ENCODE data around the gene IPO4. TPM values are rescaled to one million over a fixed set of nuclear protein-coding genes. Genes with fewer than 3 reads are reported as not detected.

IPO4 gene
- polyA plus RNA-seq, 5 donors, result 20.2 to 37.0 (median 24.5) TPM

DNA sequence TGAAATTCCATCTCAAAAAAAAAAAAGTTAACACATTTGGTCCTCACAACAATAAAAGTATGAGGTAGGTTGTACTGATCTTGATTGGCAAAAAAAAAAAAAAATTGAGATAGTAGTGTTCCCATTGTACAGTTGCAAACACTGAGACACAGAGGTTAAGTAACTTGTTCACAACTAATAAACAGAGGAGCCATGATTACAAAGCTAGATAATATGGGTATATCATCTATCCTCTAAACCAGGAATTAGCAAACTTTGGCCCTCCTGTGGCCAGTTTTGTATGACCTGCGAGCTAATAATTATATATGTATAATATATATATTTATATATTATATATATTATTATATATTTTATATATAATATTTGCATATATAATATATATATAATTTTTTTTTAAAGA, 54.9 kb downstream of the IPO4 start:
- no peak for DNase-seq

DNA sequence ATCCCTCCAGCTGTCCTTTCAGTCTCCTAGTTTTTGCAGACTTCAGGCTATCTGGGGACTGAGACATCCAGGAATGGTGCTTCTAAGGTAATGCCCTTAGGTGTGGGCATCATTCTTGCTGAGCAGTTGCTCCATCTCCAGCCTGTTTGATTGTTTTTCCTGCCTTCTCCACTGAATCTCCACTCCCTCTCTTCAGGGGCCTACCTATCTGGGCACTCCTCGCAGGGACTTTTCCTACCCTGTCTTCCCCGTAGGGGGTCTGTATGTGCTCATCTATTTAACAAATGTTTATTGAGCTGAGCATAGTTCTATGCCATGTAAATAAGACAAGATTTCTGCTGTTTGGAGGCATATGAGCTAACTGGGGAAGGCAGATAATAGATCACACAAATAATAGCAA, 55.6 kb downstream of the IPO4 start:
- no peak for DNase-seq

DNA sequence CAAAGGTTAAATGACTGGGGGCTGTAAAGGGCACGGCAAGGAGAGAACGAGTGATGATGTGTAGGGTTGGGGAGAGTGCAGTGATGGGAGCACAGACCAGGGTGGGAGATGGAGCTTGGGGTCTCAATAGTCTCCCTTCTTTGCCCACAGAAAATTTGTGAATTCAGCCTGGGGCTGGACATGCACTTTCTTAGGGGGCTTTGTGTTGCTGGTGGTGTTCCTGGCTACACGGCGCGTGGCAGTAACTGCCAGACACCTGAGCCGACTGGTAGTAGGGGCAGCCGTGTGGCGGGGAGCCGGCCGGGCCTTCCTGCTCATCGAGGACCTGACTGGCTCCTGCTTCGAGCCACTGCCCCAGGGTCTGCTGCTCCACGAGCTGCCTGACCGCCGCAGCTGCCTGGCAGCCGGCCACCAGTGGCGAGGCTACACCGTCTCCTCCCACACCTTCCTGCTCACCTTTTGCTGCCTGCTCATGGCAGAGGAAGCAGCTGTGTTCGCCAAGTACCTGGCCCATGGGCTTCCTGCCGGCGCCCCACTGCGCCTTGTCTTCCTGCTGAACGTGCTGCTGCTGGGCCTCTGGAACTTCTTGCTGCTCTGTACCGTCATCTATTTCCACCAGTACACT, 56.4 kb downstream of the IPO4 start:
- no peak for DNase-seq

DNA sequence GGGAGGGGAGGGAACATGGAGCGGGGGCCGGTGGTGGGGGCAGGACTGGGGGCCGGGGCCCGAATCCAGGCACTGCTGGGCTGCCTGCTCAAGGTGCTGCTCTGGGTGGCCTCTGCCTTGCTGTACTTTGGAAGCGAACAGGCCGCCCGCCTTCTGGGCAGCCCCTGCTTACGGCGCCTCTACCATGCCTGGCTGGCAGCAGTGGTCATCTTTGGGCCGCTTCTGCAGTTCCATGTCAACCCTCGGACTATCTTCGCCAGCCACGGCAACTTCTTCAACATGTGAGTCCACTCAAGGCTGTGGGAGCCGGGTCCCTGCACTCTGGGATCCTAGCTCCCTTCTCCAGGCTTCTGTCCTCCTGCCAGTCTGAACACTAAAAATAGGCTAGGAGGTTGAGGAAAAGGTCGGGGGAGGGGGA, 57.1 kb downstream of the IPO4 start:
- no peak for DNase-seq

DNA sequence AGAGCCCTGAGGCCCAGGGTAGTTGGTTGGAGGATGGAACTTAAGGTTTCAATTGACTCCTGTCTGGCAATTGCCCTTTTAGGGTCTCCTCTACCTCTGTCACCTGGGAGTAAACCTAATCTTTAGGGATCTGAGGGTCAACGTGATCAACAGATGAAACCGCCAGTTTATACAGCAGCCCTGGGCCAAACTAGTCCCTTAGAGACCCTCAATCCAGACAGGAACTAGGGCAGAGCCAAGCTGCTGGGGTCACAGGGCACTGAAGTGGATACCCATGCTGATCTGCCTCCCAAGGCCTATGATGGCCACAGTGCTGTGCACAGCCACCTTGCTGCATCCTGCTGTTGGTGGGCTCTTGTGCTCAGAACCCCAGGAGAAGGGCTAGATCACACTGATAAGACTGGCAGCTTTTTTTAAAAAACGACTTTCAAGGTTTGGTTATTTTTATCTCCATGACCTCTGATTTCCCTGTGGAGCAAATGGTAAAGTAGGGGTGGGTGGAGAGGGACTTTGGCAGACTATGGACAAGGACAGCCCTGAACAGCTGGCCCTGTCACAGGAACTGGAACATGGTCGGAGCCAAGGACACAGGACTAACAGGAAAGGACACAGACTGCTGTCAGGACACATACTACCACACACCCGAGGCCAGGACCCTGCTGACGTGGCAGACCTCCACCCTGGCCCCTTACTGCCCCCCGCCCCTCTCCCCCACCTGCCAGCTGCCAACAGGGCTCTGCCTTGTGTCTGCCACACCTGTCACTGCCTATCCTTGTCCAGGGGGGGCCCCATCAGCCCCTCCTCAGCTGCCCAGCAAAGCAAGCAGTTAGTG, 57.7 kb downstream of the IPO4 start:
- no peak for DNase-seq

DNA sequence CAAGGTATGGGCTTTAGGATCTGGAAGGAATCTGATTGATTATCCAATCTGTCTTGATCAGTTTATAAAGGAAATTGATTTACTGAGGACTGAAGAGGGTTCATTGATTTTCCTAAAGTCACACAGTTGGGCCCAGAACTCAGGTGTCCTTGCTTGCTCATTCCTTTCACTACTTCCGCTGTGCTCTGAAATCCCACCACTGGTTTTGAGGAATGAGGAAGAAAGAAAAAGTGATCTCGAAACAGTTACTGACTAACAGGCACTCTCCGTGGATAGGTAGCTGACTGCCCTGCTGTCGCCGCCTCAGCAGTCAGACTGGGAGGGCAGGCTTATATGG, 58.3 kb downstream of the IPO4 start, which contains the start of gene FITM1:
TSS of gene FITM1 (plus strand) at position 280 of the 337 bp plus-strand sequence. CDS start 905 bp downstream, outside the sequence.
- DNase-seq, result no peak

Other genes starting within 250 kb of the IPO4 start
- 10 to 100 TPM; 34.0 to 45.4 (median 35.5) TPM for gene DHRS4, start 235.0 kb downstream of the IPO4 start, polyA plus RNA-seq (ENCODE audit: insufficient read depth in 1 of 5, insufficient read length in 5 of 5, low replicate concordance in 1 of 5)
- gene DHRS4L2, start 199.9 kb downstream of the IPO4 start, polyA plus RNA-seq (ENCODE audit: insufficient read depth in 1 of 5, insufficient read length in 5 of 5, low replicate concordance in 1 of 5), result 10 to 100 TPM; 27.3 to 32.3 (median 29.4) TPM
- 1 to 10 TPM in 3 of 5 donors, under 1 TPM in 2; 0.72 to 1.7 (median 1.1) TPM for gene CARMIL3, start 136.8 kb downstream of the IPO4 start, polyA plus RNA-seq (ENCODE audit: insufficient read depth in 1 of 5, insufficient read length in 5 of 5, low replicate concordance in 1 of 5)
- gene CPNE6, start 117.3 kb downstream of the IPO4 start, polyA plus RNA-seq (ENCODE audit: insufficient read depth in 1 of 5, insufficient read length in 5 of 5, low replicate concordance in 1 of 5), result not detected
- gene PCK2, start 94.5 kb downstream of the IPO4 start, polyA plus RNA-seq (ENCODE audit: insufficient read depth in 1 of 5, insufficient read length in 5 of 5, low replicate concordance in 1 of 5), result 10 to 100 TPM; 13.3 to 17.8 (median 14.7) TPM
- gene DCAF11, start 74.0 kb downstream of the IPO4 start, polyA plus RNA-seq (ENCODE audit: insufficient read depth in 1 of 5, insufficient read length in 5 of 5, low replicate concordance in 1 of 5), result 10 to 100 TPM; 59.5 to 74.4 (median 65.9) TPM
- gene NRL, start 73.9 kb downstream of the IPO4 start, polyA plus RNA-seq (ENCODE audit: insufficient read depth in 1 of 5, insufficient read length in 5 of 5, low replicate concordance in 1 of 5), result 1 to 10 TPM; 1.0 to 2.3 (median 1.2) TPM
- gene FITM1, start 58.2 kb downstream of the IPO4 start, polyA plus RNA-seq (ENCODE audit: insufficient read depth in 1 of 5, insufficient read length in 5 of 5, low replicate concordance in 1 of 5), result 1 to 10 TPM in 3 of 5 donors, under 1 TPM in 2; 0.60 to 9.4 (median 1.1) TPM
- gene PSME1, start 52.6 kb downstream of the IPO4 start, polyA plus RNA-seq (ENCODE audit: insufficient read depth in 1 of 5, insufficient read length in 5 of 5, low replicate concordance in 1 of 5), result 100 to 1,000 TPM; 190 to 234 (median 222) TPM
- 10 to 100 TPM; 12.6 to 25.8 (median 24.3) TPM for gene EMC9, start 47.2 kb downstream of the IPO4 start, polyA plus RNA-seq (ENCODE audit: insufficient read depth in 1 of 5, insufficient read length in 5 of 5, low replicate concordance in 1 of 5)
- gene PSME2, start 42.2 kb downstream of the IPO4 start, polyA plus RNA-seq (ENCODE audit: insufficient read depth in 1 of 5, insufficient read length in 5 of 5, low replicate concordance in 1 of 5), result 100 to 1,000 TPM; 159 to 175 (median 166) TPM
- 10 to 100 TPM; 42.8 to 60.2 (median 55.7) TPM for gene RNF31, start 41.3 kb downstream of the IPO4 start, polyA plus RNA-seq (ENCODE audit: insufficient read depth in 1 of 5, insufficient read length in 5 of 5, low replicate concordance in 1 of 5)
- 10 to 100 TPM; 49.8 to 68.6 (median 57.2) TPM for gene IRF9, start 27.6 kb downstream of the IPO4 start, polyA plus RNA-seq (ENCODE audit: insufficient read depth in 1 of 5, insufficient read length in 5 of 5, low replicate concordance in 1 of 5)
- 10 to 100 TPM; 36.6 to 67.1 (median 48.2) TPM for gene REC8, start 16.7 kb downstream of the IPO4 start, polyA plus RNA-seq (ENCODE audit: insufficient read depth in 1 of 5, insufficient read length in 5 of 5, low replicate concordance in 1 of 5)
- 10 to 100 TPM; 24.6 to 44.1 (median 33.8) TPM for gene TM9SF1, start 6.6 kb upstream of the IPO4 start, polyA plus RNA-seq (ENCODE audit: insufficient read depth in 1 of 5, insufficient read length in 5 of 5, low replicate concordance in 1 of 5)
- gene TSSK4, start 16.9 kb upstream of the IPO4 start, polyA plus RNA-seq (ENCODE audit: insufficient read depth in 1 of 5, insufficient read length in 5 of 5, low replicate concordance in 1 of 5), result 10 to 100 TPM in 3 of 5 donors, 1 to 10 TPM in 2; 9.5 to 12.2 (median 11.9) TPM
- gene CHMP4A, start 24.7 kb upstream of the IPO4 start, polyA plus RNA-seq (ENCODE audit: insufficient read depth in 1 of 5, insufficient read length in 5 of 5, low replicate concordance in 1 of 5), result 10 to 100 TPM; 53.9 to 67.6 (median 62.3) TPM
- gene MDP1, start 27.2 kb upstream of the IPO4 start, polyA plus RNA-seq (ENCODE audit: insufficient read depth in 1 of 5, insufficient read length in 5 of 5, low replicate concordance in 1 of 5), result 10 to 100 TPM; 11.8 to 17.2 (median 13.5) TPM
- gene NEDD8, start 43.6 kb upstream of the IPO4 start, polyA plus RNA-seq (ENCODE audit: insufficient read depth in 1 of 5, insufficient read length in 5 of 5, low replicate concordance in 1 of 5), result 100 to 1,000 TPM; 209 to 239 (median 224) TPM
- 100 to 1,000 TPM in 4 of 5 donors, 10 to 100 TPM in 1; 92.7 to 120 (median 114) TPM for gene GMPR2, start 44.1 kb upstream of the IPO4 start, polyA plus RNA-seq (ENCODE audit: insufficient read depth in 1 of 5, insufficient read length in 5 of 5, low replicate concordance in 1 of 5)
- 10 to 100 TPM; 53.7 to 62.0 (median 60.9) TPM for gene TINF2, start 53.8 kb upstream of the IPO4 start, polyA plus RNA-seq (ENCODE audit: insufficient read depth in 1 of 5, insufficient read length in 5 of 5, low replicate concordance in 1 of 5)
- 1 to 10 TPM; 2.0 to 4.7 (median 3.5) TPM for gene TGM1, start 74.4 kb upstream of the IPO4 start, polyA plus RNA-seq (ENCODE audit: insufficient read depth in 1 of 5, insufficient read length in 5 of 5, low replicate concordance in 1 of 5)
- gene RABGGTA, start 82.8 kb upstream of the IPO4 start, polyA plus RNA-seq (ENCODE audit: insufficient read depth in 1 of 5, insufficient read length in 5 of 5, low replicate concordance in 1 of 5), result 10 to 100 TPM; 19.6 to 28.6 (median 24.9) TPM
- gene DHRS1, start 111.0 kb upstream of the IPO4 start, polyA plus RNA-seq (ENCODE audit: insufficient read depth in 1 of 5, insufficient read length in 5 of 5, low replicate concordance in 1 of 5), result 10 to 100 TPM; 38.8 to 54.7 (median 43.2) TPM
- gene NOP9, start 111.0 kb upstream of the IPO4 start, polyA plus RNA-seq (ENCODE audit: insufficient read depth in 1 of 5, insufficient read length in 5 of 5, low replicate concordance in 1 of 5), result 10 to 100 TPM; 21.3 to 26.7 (median 24.3) TPM
- 10 to 100 TPM in 4 of 5 donors, 1 to 10 TPM in 1; 9.6 to 16.6 (median 14.1) TPM for gene CIDEB, start 119.2 kb upstream of the IPO4 start, polyA plus RNA-seq (ENCODE audit: insufficient read depth in 1 of 5, insufficient read length in 5 of 5, low replicate concordance in 1 of 5)
- 1 to 10 TPM; 3.4 to 5.2 (median 4.7) TPM for gene LTB4R2, start 121.3 kb upstream of the IPO4 start, polyA plus RNA-seq (ENCODE audit: insufficient read depth in 1 of 5, insufficient read length in 5 of 5, low replicate concordance in 1 of 5)
- 1 to 10 TPM; 5.2 to 6.9 (median 6.2) TPM for gene LTB4R, start 122.7 kb upstream of the IPO4 start, polyA plus RNA-seq (ENCODE audit: insufficient read depth in 1 of 5, insufficient read length in 5 of 5, low replicate concordance in 1 of 5)
- gene ADCY4, start 146.3 kb upstream of the IPO4 start, polyA plus RNA-seq (ENCODE audit: insufficient read depth in 1 of 5, insufficient read length in 5 of 5, low replicate concordance in 1 of 5), result 10 to 100 TPM; 26.9 to 37.3 (median 33.8) TPM
- 1 to 10 TPM; 2.1 to 3.6 (median 2.8) TPM for gene RIPK3, start 151.2 kb upstream of the IPO4 start, polyA plus RNA-seq (ENCODE audit: insufficient read depth in 1 of 5, insufficient read length in 5 of 5, low replicate concordance in 1 of 5)
- 100 to 1,000 TPM in 1 of 5 donors, 10 to 100 TPM in 4; 64.5 to 102 (median 88.3) TPM for gene NFATC4, start 179.4 kb upstream of the IPO4 start, polyA plus RNA-seq (ENCODE audit: insufficient read depth in 1 of 5, insufficient read length in 5 of 5, low replicate concordance in 1 of 5)
- 100 to 1,000 TPM in 2 of 5 donors, 10 to 100 TPM in 3; 78.3 to 109 (median 88.7) TPM for gene NYNRIN, start 210.2 kb upstream of the IPO4 start, polyA plus RNA-seq (ENCODE audit: insufficient read depth in 1 of 5, insufficient read length in 5 of 5, low replicate concordance in 1 of 5)
- gene CBLN3, start 240.9 kb upstream of the IPO4 start, polyA plus RNA-seq (ENCODE audit: insufficient read depth in 1 of 5, insufficient read length in 5 of 5, low replicate concordance in 1 of 5), result 1 to 10 TPM; 2.6 to 4.0 (median 3.6) TPM
- 10 to 100 TPM; 41.3 to 53.1 (median 50.2) TPM for gene KHNYN, start 241.1 kb upstream of the IPO4 start, polyA plus RNA-seq (ENCODE audit: insufficient read depth in 1 of 5, insufficient read length in 5 of 5, low replicate concordance in 1 of 5)

Data from right lung (tissue), 5 donors.